Kidney capillary endothelial cell (primary cell): Measurements from ENCODE around the gene PRIM2.
"Not testable (repeated sequence)": the region's sequence is repeated elsewhere in the genome, so short reads cannot be mapped to it uniquely, and the experiment has no call there.

ENCODE experiments used
- DNase-seq: peaks from one replicate; pipeline ENCODE4 v3.0.0-alpha.2; 2018; ENCODE audit warnings: low spot score

PRIM2 gene

GRCh38 chr6:57317060-57317943 is at the start of gene PRIM2:
Gene PRIM2 (plus strand): TSS chr6:57317630. CDS start chr6:57318446, 816 bp downstream.
- peak; percentile 80 for DNase-seq

DNA sequence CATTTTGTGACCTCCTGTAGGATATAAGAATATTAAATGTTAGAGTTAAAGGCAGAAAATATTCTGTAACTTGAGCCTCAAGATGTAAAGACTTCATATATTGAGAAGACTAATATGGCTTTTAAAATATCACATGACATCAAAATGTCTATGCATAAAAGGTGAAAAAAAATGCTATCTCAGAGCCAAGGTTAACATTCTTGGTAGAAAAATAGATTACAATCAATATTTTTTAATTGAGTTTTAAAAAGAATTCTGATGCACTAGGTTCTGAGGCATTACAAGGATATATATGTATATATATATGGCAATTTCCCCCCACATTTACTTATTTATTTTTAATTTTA is 49.2 kb upstream of the PRIM2 start:
- DNase-seq = no peak

- not testable (repeated sequence) for DNase-seq
Observed at GRCh38 chr6:57274113-57274824, 43.2 kb upstream of the PRIM2 start.

DNA sequence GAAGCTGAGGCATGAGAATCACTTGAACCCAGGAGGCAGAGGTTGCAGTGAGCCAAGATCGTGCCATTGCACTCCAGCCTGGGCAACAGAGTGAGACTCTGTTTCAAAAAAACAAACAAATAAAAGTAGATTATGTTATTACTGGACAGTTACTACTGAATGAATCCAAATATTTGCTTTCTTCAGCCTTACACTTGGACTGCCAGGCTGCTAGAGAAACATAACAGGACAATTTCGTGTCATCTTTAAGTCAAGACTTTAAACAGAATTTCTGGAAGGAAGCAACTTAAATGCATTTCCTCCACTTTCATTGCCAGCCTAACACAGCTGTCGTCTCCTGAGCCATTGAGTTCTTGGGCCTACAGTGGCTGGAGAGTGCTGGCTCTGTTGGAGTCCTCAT is 42.0 kb upstream of the PRIM2 start:
- no peak for DNase-seq

DNA sequence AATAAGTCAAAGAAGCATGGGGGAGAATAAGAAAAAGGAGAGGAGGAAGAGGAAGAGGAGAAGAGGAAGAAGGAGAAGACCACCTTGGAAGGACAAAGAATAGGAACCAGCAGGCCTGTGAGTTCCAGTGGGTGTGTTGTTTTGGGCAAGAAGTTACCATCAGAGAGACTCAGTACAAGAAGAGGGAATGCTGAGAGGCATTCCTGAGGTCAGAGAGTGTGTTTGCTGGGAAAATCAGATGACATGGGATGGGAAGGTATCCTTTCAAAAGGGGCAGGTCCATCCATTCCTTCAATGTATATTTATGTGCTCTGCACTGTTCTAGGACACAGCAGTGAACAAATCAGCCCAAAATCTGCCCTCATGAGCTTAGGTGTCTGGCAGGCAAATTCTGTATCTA is 40.5 kb upstream of the PRIM2 start:
- DNase-seq = no peak

GRCh38 chr6:57278570-57278969 is 38.9 kb upstream of the PRIM2 start:
- no peak for DNase-seq

- no peak for DNase-seq
Observed at GRCh38 chr6:57279013-57279412, 38.4 kb upstream of the PRIM2 start.

- DNase-seq = no peak
Observed at GRCh38 chr6:57283106-57283505, 34.3 kb upstream of the PRIM2 start.

DNA sequence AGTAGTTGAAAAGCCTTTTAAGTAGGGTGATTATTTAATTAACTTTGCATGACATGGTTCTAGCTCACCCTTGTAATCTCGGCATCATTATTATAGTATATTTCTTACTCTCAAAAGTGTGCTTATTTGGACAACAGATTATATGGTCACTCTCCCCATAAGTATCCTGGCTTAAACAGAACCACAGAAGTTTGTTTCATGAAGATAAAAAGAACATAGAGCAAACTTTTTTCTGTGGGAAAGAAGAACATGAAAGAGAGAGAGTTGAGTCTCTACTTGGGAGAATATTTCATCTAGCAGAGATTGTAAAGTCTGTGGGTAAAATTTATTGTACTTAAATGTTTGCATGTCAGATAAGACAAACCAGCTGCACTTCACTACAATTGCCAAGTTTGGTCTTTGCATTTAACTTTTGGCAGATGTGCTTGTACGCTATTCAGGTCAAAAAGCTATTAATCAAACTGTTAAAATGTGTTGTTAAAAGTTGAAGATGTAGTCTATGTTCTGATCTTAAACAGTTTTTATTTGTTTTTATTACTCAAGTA is 33.4 kb upstream of the PRIM2 start:
- no peak for DNase-seq

DNA sequence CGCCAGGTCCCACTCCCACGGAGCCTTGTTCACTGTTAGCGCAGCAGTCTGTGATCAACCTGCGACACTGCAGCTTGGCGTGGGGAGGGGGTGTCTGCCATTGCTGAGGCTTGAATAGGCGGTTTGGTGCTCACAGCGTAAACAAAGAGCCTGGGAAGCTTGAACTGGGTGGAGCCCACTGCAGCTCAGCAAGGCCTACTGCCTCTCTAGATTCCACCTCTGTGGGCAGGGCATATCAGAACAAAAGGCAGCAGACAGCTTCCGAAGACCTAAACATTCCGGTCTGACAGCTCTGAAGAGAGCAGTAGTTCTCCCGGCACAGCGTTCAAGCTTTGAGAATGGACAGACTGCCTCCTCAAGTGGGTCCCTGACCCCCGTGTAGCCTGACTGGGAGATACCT is 29.3 kb upstream of the PRIM2 start:
- DNase-seq = not testable (repeated sequence)

DNA sequence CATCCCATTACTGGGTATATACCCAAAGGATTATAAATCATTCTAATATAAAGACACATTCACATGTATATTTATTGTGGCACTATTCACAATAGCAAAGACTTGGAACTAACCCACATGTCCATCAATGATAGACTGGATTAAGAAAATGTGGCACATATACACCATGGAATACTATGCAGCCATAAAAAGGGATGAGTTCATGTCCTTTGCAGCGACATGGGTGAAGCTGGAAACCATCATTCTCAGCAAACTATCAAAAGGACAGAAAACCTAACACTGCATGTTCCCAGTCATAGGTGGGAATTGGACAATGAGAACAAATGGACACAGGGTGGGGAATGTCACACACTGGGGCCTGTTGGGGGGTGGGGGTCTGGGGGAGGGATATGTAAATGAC is 24.0 kb upstream of the PRIM2 start:
- not testable (repeated sequence) for DNase-seq

- no peak for DNase-seq
Observed at GRCh38 chr6:57294862-57295445, 22.5 kb upstream of the PRIM2 start.

DNA sequence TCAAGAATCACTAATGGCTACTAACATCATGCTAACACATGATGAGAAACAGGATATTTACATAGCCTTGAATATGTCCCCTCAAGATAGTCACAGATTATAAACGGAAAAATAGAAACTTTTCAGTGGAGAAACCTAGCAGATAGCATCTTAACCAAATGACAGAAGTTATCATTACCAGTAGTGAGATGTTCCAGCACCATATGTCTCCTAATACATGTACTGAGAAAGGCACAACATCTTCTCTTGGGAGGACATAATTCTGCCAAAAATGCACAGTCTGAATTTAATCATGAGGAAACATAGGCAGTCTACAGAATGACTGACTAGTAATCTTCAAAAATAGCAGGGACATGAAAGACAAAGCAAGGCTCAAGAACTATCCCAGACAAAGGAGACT is 19.9 kb upstream of the PRIM2 start:
- DNase-seq = no peak

DNA sequence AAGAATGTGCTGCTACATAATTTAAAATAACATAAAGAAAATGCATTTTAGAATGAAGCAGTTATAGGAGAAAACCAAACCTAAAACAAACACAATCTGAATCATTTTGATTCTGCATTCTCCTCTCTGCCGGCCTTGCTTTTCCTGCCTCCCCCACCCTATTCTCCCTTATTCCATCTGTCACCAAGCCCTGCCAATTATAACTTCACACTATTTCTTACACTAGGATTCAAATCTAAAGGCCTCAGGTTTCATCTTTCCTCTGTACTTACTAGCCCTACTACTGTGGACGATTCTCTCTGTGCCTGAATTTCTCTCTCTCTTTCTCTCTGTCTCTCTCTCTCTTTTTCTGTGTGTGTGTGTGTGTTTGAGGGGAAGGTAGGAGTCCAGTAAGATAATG is 18.7 kb upstream of the PRIM2 start:
- DNase-seq = no peak

DNA sequence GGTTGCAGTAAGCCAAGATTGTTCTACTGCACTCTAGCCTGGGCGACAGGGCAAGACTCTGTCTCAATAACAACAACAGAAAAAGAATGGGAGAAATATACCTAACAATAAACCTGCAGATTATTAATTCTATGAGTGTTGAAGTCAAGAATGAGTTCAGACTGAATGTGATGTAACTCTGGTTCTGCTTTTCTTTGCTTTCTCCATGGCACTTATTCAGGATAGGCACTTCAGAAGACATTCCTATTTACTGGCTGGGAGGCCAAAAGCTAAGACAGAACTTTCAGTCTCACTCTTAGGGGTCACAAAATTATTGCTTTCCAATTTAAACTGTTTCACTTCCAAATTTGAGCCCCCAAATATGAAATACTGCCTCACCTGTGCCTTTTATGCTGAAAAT is 15.7 kb upstream of the PRIM2 start:
- DNase-seq = no peak

DNA sequence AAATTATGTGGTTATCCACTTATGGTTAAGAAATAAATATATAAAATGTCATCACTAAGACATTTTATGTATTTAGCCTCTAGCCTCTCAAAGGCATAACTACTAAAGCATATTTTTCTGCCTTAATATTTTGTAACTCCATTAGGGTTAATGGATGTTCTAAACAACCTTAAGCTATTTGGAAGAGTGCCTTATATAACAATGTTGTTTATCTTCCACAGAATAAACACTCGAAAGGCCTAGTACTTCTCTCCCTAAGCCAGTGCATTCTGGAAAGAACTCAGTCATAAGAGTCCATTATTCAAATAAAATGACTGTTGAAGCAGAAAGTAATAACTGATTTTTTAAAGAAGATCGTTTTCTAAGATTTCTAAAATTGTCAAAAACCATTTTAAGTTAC is 15.0 kb upstream of the PRIM2 start:
- DNase-seq = no peak

- no peak for DNase-seq
Observed at GRCh38 chr6:57303931-57304681, 13.3 kb upstream of the PRIM2 start.

DNA sequence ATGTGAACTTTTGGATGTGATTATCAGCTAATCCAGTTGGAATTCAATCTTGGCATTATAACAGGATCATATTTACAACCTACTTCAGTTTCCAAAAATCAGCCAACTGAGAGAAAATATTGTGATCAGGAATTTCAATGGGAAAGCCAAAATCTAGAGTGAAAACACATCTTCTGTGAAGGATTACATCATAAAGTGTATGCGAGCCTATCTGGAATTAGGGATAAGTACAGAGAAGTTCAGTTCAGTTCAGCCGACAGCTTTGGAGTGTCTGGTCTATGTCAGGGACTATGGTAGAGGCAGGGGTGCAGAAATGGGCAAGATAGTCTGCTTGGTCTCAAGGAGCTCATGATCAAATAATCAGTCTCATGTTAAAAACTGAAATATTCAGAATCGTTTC is 12.3 kb upstream of the PRIM2 start:
- no peak for DNase-seq

DNA sequence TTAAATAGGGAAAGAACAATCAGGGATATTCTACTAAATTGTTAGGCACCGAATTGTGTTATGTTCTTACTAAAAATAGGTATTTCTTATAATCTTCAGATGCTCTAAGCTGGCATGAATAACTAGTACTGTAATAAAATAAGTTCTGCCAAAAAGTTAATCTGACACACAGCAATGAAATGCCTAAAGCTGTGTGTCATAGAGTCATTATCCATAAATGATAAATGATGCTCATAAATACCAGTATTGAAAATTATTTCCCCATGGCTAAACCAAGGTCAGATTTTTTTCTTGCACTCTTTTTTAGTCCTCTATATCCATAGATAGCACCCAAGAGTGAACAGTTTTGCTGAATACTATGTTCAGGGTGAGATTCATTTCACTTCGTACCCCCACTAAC is 11.7 kb upstream of the PRIM2 start:
- no peak for DNase-seq

- no peak for DNase-seq
Observed at GRCh38 chr6:57306273-57306672, 11.2 kb upstream of the PRIM2 start.

DNA sequence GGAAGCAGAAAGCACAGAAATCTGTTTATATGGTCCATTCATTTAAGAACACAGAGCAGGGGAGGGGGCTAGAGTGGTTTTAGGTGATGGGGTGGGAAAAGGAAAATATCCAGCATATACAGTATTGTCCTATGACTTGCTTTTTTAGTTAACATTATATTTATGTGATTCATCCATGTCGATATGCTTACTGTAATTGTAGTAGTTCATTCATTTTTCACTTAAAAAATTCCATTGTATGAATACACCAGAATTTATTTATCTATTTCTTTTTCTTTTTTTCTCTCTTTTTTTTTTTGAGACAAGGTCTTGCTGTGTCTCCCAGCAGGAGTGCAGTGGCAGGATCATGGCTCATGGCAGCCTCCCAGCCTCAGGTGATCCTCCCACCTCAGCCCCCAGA is 9.6 kb upstream of the PRIM2 start:
- DNase-seq = no peak

- not testable (repeated sequence) for DNase-seq
Observed at GRCh38 chr6:57308755-57309154, 8.7 kb upstream of the PRIM2 start.
